DMS153 treated with DMSO at 0.1 percent for 48 hours (cell line): Measurements from ENCODE around the gene CRY2.
"Not testable (repeated sequence)": the region's sequence is repeated elsewhere in the genome, so short reads cannot be mapped to it uniquely, and the experiment has no call there.

Source experiments
- DNase-seq: peaks from one replicate; lab custom pipeline; 2025; ENCODE audit not compliant: unreplicated experiment; lab: John Stamatoyannopoulos, UW

CRY2 gene

GRCh38 chr11:45897556-45897955, 50.3 kb downstream of the CRY2 start:
- no peak for DNase-seq

GRCh38 chr11:45899086-45899447, 51.8 kb downstream of the CRY2 start:
- no peak for DNase-seq

GRCh38 chr11:45899448-45900174, 52.3 kb downstream of the CRY2 start:
- peak; percentile 80 for DNase-seq

DNA sequence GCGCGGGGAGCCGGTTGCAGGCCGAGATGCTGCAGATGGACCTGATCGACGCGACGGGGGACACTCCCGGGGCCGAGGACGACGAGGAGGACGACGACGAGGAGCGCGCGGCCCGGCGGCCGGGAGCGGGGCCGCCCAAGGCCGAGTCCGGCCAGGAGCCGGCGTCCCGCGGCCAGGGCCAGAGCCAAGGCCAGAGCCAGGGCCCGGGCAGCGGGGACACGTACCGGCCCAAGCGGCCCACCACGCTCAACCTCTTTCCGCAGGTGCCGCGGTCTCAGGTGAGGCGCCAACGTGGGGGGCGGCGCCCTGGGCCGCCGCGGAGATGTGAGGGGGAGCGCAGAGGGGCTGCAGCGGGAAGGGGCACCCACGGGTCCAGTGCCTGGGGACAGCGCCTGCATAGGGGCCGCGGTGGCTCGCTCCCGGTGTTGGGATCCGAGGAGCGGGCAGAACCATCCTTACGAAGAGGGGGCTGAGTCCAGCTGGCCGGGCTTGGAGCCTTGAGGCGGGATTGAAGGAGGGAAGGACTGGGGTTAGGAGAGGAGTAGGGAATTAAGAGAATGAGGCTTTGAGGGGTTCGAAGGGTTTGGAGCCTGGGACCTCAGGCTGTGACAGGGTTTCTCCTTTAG, 53.0 kb downstream of the CRY2 start:
- not testable (repeated sequence) for DNase-seq

DNA sequence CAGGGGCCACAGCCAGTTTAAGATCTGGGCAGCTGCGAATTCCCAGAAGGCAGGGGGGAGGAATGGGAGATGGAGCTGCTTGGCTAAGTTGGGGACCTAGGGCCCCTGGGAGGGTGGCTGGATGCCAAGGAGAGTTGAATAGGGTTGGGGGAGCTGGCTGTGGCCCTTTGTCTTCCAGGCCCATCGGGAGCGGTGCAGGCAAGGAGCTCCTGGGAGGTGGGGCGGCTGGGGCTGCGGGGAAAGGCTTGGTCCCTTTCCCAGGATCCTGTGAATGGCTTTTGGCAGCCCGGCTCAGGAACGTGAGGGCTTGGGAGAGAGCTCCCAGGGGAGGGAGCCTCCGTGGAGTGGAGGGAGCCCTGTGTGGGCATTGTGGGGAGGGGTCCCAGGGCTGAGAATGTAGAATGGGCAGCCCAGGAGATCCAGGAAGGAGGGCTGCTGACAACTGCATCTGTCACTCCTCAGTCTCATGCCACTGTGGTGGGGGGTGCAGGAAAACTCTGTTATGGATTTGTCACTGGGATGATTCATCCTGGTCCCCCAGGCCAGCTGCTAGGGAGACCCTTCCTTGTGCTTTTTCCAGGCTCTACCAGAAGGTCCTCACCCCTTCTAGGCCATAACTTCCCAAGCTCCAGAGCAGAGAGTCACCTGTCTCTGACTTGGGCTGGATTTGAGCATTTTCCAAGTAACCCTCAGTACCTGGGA, 53.8 kb downstream of the CRY2 start:
- DNase-seq = no peak

DNA sequence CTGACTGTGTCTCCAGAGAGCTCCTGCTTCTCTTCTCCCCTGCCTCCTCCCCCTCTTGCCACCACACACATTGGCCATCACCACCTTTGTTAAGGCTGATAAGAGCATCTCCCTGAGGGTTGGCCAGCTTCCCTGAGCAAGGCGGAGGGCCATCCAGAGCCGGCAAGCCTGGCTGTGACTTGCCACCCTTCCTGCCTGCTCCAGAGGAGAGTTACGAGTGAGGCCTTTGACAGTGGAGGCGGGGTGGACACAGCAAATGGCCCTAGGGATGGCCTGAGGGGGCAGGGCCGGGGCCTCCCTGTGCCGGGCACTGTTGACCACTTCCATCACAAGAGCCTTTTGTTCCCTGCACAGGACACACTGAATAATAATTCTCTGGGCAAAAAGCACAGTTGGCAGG, 54.4 kb downstream of the CRY2 start:
- no peak for DNase-seq

DNA sequence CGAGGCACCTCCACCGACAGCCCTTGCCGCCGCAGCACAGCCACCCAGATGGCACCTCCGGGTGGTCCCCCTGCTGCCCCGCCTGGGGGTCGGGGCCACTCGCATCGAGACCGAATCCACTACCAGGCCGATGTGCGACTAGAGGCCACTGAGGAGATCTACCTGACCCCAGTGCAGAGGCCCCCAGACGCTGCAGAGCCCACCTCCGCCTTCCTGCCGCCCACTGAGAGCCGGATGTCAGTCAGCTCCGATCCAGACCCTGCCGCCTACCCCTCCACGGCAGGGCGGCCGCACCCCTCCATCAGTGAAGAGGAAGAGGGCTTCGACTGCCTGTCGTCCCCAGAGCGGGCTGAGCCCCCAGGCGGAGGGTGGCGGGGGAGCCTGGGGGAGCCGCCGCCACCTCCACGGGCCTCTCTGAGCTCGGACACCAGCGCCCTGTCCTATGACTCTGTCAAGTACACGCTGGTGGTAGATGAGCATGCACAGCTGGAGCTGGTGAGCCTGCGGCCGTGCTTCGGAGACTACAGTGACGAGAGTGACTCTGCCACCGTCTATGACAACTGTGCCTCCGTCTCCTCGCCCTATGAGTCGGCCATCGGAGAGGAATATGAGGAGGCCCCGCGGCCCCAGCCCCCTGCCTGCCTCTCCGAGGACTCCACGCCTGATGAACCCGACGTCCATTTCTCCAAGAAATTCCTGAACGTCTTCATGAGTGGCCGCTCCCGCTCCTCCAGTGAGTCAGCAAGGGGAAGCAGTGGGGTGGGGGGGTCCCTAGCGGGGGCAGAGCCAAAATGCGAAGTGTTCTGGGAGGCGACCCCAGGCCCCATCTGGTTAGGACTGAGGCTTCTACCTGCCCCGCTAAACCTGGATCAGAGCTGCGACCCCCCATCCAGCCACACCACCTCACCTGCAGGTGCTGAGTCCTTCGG, 55.4 kb downstream of the CRY2 start:
- no peak for DNase-seq

- no peak for DNase-seq
Observed at GRCh38 chr11:45904309-45904915, 57.1 kb downstream of the CRY2 start.

DNA sequence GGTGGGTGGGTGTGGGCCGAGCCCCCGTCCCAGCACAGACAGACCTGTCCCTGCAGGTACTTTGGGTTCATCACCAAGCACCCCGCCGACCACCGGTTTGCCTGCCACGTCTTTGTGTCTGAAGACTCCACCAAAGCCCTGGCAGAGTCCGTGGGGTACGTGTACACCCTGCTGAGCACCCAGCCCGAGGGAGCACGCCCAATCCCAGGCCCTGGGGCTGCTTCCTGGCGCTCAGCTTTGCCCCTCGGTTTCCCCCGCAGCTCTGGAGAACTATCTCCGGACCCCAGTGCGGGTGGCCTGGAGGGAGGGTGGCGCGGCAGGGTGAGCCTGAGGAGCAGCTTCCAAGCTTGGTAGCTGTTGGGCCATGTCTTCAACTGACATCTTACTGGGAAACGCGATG, 57.8 kb downstream of the CRY2 start:
- no peak for DNase-seq

DNA sequence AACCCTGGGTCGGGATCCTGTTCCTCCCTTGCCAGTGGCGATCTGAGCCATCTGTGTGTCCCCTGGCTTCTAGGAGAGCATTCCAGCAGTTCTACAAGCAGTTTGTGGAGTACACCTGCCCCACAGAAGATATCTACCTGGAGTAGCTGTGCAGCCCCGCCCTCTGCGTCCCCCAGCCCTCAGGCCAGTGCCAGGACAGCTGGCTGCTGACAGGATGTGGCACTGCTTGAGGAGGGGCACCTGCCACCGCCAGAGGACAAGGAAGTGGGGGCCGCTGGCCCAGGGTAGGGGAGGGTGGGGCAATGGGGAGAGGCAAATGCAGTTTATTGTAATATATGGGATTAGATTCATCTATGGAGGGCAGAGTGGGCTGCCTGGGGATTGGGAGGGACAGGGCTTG, 58.3 kb downstream of the CRY2 start:
- not testable (repeated sequence) for DNase-seq

- no peak for DNase-seq
Observed at GRCh38 chr11:45906096-45906682, 58.9 kb downstream of the CRY2 start.

DNA sequence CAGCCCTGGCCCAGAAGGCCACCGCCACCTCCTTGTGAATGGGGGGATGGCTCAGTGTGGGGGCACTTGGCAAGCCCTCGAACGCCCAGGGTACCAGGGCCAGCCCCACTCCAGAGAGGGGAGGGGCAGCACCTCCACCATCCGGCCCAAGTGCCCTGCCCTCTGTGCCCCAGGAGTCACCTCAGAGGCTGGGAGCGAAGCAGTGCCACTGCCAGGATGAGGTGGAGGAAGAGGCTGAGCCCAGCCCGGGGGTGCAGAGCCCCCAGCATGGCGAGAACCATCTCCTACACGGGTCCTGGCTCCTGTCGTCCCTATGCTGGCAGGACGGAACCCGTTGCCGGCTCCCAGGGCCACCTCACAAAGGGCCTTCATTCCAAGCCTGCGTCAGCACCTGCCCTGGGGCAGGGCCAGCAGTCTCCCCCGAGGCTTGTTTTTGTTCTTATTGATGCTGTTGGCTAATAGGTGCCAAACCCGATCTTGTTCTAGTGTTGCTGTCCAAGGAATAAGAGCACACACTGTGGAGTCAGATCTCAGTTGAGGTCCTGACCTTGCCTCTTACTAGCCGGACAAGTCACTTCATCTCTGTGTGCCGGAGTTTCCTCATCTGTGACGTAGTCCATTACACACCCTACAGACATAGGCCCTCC, 59.8 kb downstream of the CRY2 start, which contains the start of gene FREY1:
Gene FREY1, minus strand, starts transcription at position 307 of the 647 bp plus-strand sequence. Its CDS starts 26 bp downstream, at position 281.
- no peak for DNase-seq

DNA sequence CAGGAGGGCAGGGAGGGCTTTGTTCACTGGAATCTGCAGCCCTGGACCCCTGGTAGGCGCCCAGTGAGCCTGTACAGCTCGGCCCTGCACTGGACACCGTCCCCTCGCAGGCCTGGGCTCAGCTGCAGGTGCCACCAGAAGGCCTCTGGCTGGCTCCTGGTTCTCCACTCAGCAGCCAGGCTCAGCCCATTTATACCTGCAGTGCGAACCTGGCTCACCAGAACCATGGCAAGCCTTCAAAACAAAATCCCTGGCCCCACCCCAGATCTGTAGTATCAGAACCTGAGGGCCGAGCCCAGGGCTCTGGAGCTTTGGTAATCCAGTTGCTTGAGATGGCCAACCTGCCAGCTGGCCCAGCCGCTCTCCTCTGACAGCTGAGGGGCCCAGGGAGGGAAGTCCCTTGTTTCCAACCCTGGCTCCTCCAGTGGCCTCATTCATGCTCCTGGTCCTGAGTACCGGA, 60.7 kb downstream of the CRY2 start:
- DNase-seq = no peak

DNA sequence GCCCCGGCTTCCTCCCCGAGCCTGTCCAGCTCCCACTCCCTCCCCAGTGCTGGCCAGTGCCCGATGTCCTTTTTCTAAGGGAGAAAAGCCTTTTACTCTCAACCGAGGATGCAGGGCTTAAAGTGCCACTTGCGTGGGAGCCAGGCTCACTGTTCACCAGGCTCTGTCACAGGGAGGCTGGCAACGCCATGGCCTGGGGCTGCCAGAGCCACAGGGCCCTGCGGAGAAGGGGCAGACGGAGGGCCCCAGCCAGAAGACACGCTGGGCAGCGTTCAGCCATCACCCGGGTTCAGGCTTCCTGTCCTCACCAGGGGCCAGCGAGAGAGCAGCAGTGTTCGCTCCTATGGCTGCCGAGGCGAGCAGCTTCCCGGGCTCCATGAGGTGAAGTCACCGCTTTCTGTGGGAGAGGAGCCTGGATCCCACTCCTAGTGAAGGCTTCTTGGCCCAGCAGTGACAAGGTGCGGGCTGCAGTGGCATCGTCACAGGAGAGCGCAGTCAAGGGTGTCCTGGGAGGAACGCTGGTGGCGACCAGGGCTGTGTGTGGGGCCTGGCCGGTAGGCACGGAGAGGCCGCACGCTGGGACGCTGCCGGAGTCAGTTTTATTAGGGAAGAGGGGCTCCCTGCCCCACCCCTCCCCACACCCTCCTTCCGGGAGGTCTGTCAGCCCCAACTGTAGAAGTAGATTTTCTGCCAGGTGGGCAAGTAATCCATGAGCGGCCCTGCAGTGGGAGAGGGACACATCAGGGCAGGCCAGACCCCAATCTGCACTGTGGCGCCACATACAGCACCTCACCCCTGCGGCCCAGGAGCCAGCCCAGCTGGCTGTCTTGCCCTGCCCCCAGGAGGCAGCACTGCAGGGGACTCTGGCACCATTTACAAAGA, 62.6 kb downstream of the CRY2 start:
- no peak for DNase-seq

DNA sequence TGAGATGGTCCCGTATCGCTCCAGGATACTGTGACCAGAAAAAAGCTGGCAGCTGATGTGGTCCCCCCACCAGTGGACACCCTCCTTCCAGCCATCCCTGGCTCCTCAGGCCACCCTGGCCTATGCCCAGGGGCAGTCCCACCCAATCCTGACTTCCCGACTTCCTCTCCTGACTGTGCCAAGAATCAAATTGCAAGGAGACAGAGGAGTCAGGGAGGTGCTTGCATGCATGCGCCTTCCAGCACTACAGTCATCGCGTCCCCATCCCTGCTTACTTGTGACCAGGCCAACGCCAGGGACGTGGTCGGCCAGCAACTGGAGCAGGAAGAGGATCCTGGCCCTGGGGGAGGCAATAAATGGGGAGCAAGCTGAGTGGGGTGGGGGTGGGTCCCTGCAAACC, 63.3 kb downstream of the CRY2 start:
- no peak for DNase-seq

DNA sequence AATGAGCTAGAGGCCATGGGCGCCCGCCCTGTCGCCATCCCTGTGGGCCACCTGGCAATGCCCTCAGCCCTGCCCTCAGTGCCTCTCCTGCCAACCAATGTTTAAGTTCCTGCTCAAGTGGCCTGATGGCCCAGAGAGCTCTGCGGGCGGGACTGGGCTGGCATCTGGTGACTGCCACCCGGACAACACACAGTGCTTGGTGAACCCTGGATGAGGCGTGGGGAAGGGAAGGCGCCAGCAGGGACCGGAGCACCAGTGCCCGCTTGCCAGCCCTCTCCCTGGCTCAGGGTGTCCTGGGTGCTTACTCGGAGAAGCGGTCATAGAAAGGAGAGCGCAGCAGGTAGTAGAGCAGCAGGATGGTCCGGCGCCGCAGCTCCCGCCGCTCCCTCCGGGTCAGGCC, 66.2 kb downstream of the CRY2 start:
- DNase-seq = no peak

DNA sequence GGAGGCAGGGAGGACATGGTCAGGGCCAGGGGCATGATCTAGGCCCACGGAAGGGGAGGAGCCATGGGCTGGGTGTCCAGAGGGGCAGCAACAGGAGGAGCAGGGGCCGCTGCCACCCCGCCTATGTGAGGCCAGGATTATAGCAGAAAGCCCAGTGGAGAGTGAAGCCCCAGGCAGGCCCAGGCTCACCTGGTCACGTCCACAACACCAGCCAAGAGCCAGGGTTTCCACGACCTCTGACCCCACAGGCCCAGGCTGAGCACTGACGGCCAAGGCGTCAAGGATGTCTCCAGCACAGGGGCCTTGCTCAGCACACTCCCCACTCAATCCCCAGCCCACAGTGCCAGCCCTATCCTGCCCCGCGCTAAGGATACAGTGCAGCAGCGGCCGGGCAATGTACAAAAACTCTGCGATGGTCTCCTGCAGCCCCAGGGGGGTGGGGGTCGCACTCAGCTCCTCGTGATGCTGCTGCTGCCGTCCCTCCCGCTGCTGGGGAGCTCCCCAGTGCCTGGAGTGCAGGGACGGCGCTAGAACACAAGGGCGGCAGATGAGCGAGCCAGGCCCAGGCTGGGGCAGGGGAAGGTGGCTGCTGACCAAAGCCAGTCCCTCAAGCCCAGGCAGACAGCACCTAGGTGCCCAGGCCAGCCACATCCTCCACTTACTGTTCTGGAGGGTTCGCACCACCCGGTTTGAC, 66.8 kb downstream of the CRY2 start:
- DNase-seq = no peak

DNA sequence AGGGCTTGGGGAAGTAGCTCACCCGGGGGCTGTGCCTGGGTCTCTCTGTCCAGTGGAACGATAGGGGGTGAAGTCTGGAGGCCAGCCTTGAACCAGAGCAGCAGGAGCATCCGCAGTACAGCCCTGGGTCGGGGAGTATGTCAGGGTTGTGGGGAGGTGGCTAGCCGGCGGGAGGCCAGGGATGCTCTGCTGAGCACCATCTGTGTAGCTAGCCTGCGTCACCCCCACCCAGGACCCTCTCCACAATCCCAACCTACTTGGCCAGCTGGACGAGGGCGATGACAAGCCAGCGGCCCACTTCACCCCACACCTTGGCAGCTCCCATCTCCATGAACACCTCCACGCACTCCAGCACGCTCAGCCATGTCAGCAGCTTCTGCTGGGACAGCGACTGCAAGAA, 68.2 kb downstream of the CRY2 start:
- DNase-seq = no peak
